ENCODE measurements around the gene KCNJ6. TPM values are rescaled to one million over a fixed set of nuclear protein-coding genes. Genes with fewer than 3 reads are reported as not detected.

KCNJ6 gene
- total RNA-seq, 1 donor from 2014 or later, result 2.6 TPM

DNA sequence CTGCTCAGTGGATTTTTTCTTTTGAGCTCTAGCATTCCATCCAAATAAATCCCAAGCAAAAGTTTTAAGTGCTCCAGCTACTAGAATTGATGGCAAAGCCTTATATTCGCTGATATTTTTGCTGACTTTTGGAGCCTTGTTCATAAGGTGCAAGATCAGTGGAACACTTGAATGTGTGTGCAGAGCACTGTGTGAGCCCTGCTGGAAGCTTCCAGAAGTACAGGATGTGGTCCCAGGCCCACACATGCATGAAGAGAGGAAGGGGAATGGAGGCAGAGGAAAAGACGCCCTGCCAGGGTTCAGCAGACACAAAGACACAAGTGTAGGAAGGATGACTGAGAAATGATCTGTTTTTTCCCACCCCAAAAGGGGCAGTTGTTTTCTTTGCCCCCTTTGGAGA lies 169.4 kb downstream of the KCNJ6 start:
- Histone ChIP-seq H3K27me3 (ENCODE audit: insufficient read depth, low read length) (peaks cover 2% of the 10 kb centered on the region), H3K4me1 (ENCODE audit: insufficient read depth, low read length) (peaks cover 4% of the 10 kb centered on the region), H3K79me2 (ENCODE audit: insufficient read depth, low read length) (no peaks in the 10 kb centered on the region), H3K27ac (ENCODE audit: low read depth, low read length) (no peak overlapping the region), H2AFZ (ENCODE audit: low read depth, low read length) (no peak overlapping the region), H3K9ac (ENCODE audit: low read length) (no peak overlapping the region), H4K20me1 (ENCODE audit: insufficient read depth, low read length) (no peaks in the 10 kb centered on the region), H3K4me2 (ENCODE audit: low read length) (no peak overlapping the region), H3K4me3 (ENCODE audit: insufficient read depth, low read depth, low read length) (no peak overlapping the region), H3K36me3 (ENCODE audit: insufficient read depth, low read length) (no peaks in the 10 kb centered on the region), H3K9me3 (ENCODE audit: insufficient read depth, low read depth, low read length) (no peaks in the 10 kb centered on the region)
- TF ChIP-seq, protein P1, sequence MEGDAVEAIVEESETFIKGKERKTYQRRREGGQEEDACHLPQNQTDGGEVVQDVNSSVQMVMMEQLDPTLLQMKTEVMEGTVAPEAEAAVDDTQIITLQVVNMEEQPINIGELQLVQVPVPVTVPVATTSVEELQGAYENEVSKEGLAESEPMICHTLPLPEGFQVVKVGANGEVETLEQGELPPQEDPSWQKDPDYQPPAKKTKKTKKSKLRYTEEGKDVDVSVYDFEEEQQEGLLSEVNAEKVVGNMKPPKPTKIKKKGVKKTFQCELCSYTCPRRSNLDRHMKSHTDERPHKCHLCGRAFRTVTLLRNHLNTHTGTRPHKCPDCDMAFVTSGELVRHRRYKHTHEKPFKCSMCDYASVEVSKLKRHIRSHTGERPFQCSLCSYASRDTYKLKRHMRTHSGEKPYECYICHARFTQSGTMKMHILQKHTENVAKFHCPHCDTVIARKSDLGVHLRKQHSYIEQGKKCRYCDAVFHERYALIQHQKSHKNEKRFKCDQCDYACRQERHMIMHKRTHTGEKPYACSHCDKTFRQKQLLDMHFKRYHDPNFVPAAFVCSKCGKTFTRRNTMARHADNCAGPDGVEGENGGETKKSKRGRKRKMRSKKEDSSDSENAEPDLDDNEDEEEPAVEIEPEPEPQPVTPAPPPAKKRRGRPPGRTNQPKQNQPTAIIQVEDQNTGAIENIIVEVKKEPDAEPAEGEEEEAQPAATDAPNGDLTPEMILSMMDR (IDR thresholded peaks at IDR 0.05; ENCODE audit: insufficient read depth, low read depth, low read length), result no peak
- no peak for TF ChIP-seq EZH2 (IDR thresholded peaks at IDR 0.05; ENCODE audit: insufficient read depth, low read length)
- DNase-seq (ENCODE audit: low read depth), result no peak
- Mint-ChIP-seq H3K4me1 (ENCODE audit: low read depth, unreplicated experiment) (peaks cover 28% of the 10 kb centered on the region), H3K27me3 (ENCODE audit: low read depth, unreplicated experiment) (no peaks in the 10 kb centered on the region), H3K4me3 (ENCODE audit: unreplicated experiment) (no peak overlapping the region), H3K9me3 (ENCODE audit: unreplicated experiment) (peaks cover 7% of the 10 kb centered on the region), H3K36me3 (ENCODE audit: low read depth, unreplicated experiment) (peaks cover 4% of the 10 kb centered on the region), H3K27ac (ENCODE audit: unreplicated experiment) (no peak overlapping the region)
- FAIRE-seq, result no peak

DNA sequence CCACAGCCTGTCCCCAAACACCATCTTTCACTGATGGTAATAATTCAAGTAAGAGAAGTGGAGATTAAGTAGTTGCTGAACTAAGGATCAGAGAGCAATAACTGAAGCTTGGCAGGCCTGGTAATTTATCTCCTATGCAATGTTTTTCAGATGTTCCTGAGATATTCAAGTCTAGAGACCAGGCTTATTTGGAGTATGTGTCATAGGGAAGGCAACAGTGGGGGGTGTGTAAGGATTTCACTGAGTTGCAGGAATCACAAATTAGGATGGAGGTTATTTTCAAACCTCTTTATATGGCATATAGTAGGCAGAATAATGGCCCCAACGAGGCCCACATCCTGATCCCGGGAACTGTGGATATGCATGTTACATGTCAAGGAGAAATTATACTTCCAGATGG lies 171.7 kb downstream of the KCNJ6 start:
- Mint-ChIP-seq H3K27me3 (ENCODE audit: low read depth, unreplicated experiment) (peaks cover 4% of the 10 kb centered on the region), H3K9me3 (ENCODE audit: unreplicated experiment) (peaks cover 2% of the 10 kb centered on the region), H3K36me3 (ENCODE audit: low read depth, unreplicated experiment) (peaks cover 4% of the 10 kb centered on the region), H3K4me1 (ENCODE audit: low read depth, unreplicated experiment) (peaks cover 17% of the 10 kb centered on the region), H3K4me3 (ENCODE audit: unreplicated experiment) (no peak overlapping the region), H3K27ac (ENCODE audit: unreplicated experiment) (no peak overlapping the region)
- FAIRE-seq (no peak), DNase-seq (ENCODE audit: low read depth) (no peak)
- peaks cover 4% of the 10 kb centered on the region for H3K27me3 ChIP-seq (ENCODE audit: insufficient read depth, low read length)
- H3K27ac ChIP-seq (ENCODE audit: low read depth, low read length), result no peak overlapping the region
- no peaks in the 10 kb centered on the region for H3K79me2 ChIP-seq (ENCODE audit: insufficient read depth, low read length)
- H3K9me3 ChIP-seq (ENCODE audit: insufficient read depth, low read depth, low read length), result no peaks in the 10 kb centered on the region
- no peaks in the 10 kb centered on the region for H3K36me3 ChIP-seq (ENCODE audit: insufficient read depth, low read length)
- no peak overlapping the region for H3K9ac ChIP-seq (ENCODE audit: low read length)
- no peak overlapping the region for H3K4me3 ChIP-seq (ENCODE audit: insufficient read depth, low read depth, low read length)
- H3K4me1 ChIP-seq (ENCODE audit: insufficient read depth, low read length), result no peaks in the 10 kb centered on the region
- no peak overlapping the region for H3K4me2 ChIP-seq (ENCODE audit: low read length)
- no peak for TF ChIP-seq EZH2 (IDR thresholded peaks at IDR 0.05; ENCODE audit: insufficient read depth, low read length)
- no peak overlapping the region for H2AFZ ChIP-seq (ENCODE audit: low read depth, low read length)
- no peaks in the 10 kb centered on the region for H4K20me1 ChIP-seq (ENCODE audit: insufficient read depth, low read length)

DNA sequence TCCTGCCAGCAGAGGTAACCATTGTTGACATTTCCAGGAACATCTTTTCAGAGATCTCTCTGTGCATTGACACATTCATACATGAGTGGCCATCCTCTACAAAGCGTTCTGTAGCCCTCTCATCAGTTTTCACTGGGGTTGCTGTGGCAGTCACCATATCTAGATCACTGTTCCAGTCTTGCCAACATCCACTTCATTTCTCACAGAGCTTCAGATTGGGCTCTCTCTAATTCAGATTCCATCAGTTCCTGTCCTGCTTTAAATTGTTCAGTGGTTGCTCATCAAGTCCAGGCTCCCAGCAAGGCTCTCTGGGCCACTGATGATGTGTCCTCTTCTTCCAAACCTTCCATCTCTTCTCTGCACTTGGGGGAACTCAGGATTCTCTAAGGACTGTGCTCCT lies 173.7 kb downstream of the KCNJ6 start:
- Histone ChIP-seq H3K4me2 (ENCODE audit: low read length) (no peak overlapping the region), H3K4me3 (ENCODE audit: insufficient read depth, low read depth, low read length) (no peak overlapping the region), H3K27me3 (ENCODE audit: insufficient read depth, low read length) (peaks cover 9% of the 10 kb centered on the region), H3K36me3 (ENCODE audit: insufficient read depth, low read length) (no peaks in the 10 kb centered on the region), H2AFZ (ENCODE audit: low read depth, low read length) (no peak overlapping the region), H3K9ac (ENCODE audit: low read length) (no peak overlapping the region), H4K20me1 (ENCODE audit: insufficient read depth, low read length) (no peaks in the 10 kb centered on the region), H3K79me2 (ENCODE audit: insufficient read depth, low read length) (no peaks in the 10 kb centered on the region), H3K4me1 (ENCODE audit: insufficient read depth, low read length) (no peaks in the 10 kb centered on the region), H3K27ac (ENCODE audit: low read depth, low read length) (no peak overlapping the region), H3K9me3 (ENCODE audit: insufficient read depth, low read depth, low read length) (no peaks in the 10 kb centered on the region)
- DNase-seq (ENCODE audit: low read depth) (peak; percentile 21), FAIRE-seq (peak; percentile 83)
- Mint-ChIP-seq H3K4me3 (ENCODE audit: unreplicated experiment) (no peak overlapping the region), H3K36me3 (ENCODE audit: low read depth, unreplicated experiment) (peaks cover 4% of the 10 kb centered on the region), H3K9me3 (ENCODE audit: unreplicated experiment) (peaks cover 2% of the 10 kb centered on the region), H3K27me3 (ENCODE audit: low read depth, unreplicated experiment) (peaks cover 6% of the 10 kb centered on the region), H3K27ac (ENCODE audit: unreplicated experiment) (no peak overlapping the region), H3K4me1 (ENCODE audit: low read depth, unreplicated experiment) (peaks cover 24% of the 10 kb centered on the region)
- no peak for TF ChIP-seq EZH2 (IDR thresholded peaks at IDR 0.05; ENCODE audit: insufficient read depth, low read length)
- TF ChIP-seq, protein P1 (IDR thresholded peaks at IDR 0.05; ENCODE audit: insufficient read depth, low read depth, low read length), result no peak

Measured in astrocyte (in vitro differentiated cells and primary cell).